Fibroblast of upper back skin (primary cell): ENCODE data around the gene ARMS2.

Source experiments
- DNase-seq: peaks from one replicate; pipeline ENCODE4 v3.0.0-alpha.2; 2013

The ARMS2 gene

GRCh38 chr10:122495406-122496340, 41.2 kb downstream of the ARMS2 start:
- DNase-seq: peak; percentile 93

GRCh38 chr10:122497241-122497640, 42.8 kb downstream of the ARMS2 start:
- no peak for DNase-seq

GRCh38 chr10:122498521-122498920, 44.1 kb downstream of the ARMS2 start:
- DNase-seq: no peak

GRCh38 chr10:122499012-122499411, 44.6 kb downstream of the ARMS2 start:
- no peak for DNase-seq

GRCh38 chr10:122499491-122499941, 45.1 kb downstream of the ARMS2 start:
- DNase-seq: peak; percentile 81

- DNase-seq: no peak
Observed at GRCh38 chr10:122500194-122500593, 45.7 kb downstream of the ARMS2 start.

GRCh38 chr10:122500726-122501125, 46.3 kb downstream of the ARMS2 start:
- DNase-seq: no peak

- peak; percentile 81 for DNase-seq
Observed at GRCh38 chr10:122503012-122503411, 48.6 kb downstream of the ARMS2 start.

- no peak for DNase-seq
Observed at GRCh38 chr10:122503886-122504609, 49.6 kb downstream of the ARMS2 start.

- peak; percentile 92 for DNase-seq
Observed at GRCh38 chr10:122504610-122504950, 50.1 kb downstream of the ARMS2 start.

GRCh38 chr10:122505011-122505410, 50.6 kb downstream of the ARMS2 start:
- DNase-seq: no peak

- DNase-seq: no peak
Observed at GRCh38 chr10:122505885-122506645, 51.6 kb downstream of the ARMS2 start.
